IMR-90 (cell line): ENCODE data around the gene SPACA6.

ENCODE experiments used
- CHD1 ChIP-seq: IDR thresholded peaks from 2 replicates; pipeline ENCODE4 v1.6.1; 2012; ENCODE audit warnings: low read depth, low read length, improper control_type of control experiment
- FOS ChIP-seq: fragments of 150-350 bp; IDR thresholded peaks from 2 replicates; pipeline ENCODE4 v1.6.1; 2016; ENCODE audit warnings: low read depth, low read length
- MAFK ChIP-seq: IDR thresholded peaks from 2 replicates; pipeline ENCODE4 v1.6.1; 2012; ENCODE audit warnings: low read depth, low read length, improper control_type of control experiment
- MXI1 ChIP-seq: IDR thresholded peaks from 2 replicates; pipeline ENCODE4 v1.6.1; 2012; ENCODE audit warnings: low read depth, mild to moderate bottlenecking, low read length, moderate library complexity, borderline replicate concordance
- POLR2A ChIP-seq: IDR thresholded peaks from 2 replicates; pipeline ENCODE4 v1.6.1; 2012; ENCODE audit warnings: mild to moderate bottlenecking, low read depth, low read length
- RFX5 ChIP-seq: IDR thresholded peaks from 2 replicates; pipeline ENCODE4 v1.8.0; 2012; ENCODE audit warnings: low read depth, mild to moderate bottlenecking, low read length, moderate library complexity
- TF ChIP-seq, protein P1 (sequence below): conservative IDR thresholded peaks from 2 replicates; pipeline ENCODE4 v1.5.1; 2012; ENCODE audit warnings: mild to moderate bottlenecking, low read depth, low read length, improper control_type of control experiment

DNA sequence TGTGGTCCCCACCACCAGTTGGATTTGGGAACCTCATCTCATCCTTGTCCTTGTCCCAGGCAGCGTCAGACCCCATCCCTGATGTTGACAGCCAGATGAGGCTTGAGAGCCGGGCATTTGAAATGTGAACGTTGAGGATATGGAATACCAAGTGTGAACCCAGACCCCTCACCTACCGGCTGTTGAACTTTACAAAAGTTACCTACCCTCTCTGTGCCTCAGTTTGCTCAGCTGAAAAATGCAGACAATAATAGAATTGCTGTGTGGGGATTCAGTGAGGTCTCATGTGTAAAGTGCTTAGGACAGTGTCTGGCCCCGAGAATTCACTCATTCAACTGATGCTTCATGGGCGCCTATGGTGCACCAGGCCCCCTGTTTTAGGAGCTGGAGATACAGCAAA lies 45.8 kb upstream of the SPACA6 start:
- TF ChIP-seq RFX5 (no peak), POLR2A (no peak), CHD1 (no peak), FOS (no peak), MXI1 (no peak), MAFK (no peak)
- TF ChIP-seq, protein P1, sequence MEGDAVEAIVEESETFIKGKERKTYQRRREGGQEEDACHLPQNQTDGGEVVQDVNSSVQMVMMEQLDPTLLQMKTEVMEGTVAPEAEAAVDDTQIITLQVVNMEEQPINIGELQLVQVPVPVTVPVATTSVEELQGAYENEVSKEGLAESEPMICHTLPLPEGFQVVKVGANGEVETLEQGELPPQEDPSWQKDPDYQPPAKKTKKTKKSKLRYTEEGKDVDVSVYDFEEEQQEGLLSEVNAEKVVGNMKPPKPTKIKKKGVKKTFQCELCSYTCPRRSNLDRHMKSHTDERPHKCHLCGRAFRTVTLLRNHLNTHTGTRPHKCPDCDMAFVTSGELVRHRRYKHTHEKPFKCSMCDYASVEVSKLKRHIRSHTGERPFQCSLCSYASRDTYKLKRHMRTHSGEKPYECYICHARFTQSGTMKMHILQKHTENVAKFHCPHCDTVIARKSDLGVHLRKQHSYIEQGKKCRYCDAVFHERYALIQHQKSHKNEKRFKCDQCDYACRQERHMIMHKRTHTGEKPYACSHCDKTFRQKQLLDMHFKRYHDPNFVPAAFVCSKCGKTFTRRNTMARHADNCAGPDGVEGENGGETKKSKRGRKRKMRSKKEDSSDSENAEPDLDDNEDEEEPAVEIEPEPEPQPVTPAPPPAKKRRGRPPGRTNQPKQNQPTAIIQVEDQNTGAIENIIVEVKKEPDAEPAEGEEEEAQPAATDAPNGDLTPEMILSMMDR, result no peak
